ENCODE data around the gene VWA1.
"Not testable (repeated sequence)": the region's sequence is repeated elsewhere in the genome, so short reads cannot be mapped to it uniquely, and the experiment has no call there.

DNA sequence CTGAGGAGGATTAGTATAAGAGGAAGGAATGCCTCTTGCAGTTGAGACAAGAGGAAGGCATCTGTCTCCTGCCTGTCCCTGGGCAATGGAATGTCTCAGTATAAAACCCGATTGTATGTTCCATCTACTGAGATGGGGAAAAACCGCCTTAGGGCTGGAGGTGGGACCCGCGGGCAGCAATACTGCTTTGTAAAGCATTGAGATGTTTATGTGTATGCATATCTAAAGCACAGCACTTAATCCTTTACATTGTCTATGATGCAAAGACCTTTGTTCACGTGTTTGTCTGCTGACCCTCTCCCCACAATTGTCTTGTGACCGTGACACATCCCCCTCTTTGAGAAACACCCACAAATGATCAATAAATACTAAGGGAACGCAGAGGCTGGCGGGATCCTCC is 25.3 kb upstream of the VWA1 start:
- TF ChIP-seq BRCA1 (IDR thresholded peaks at IDR 0.05; ENCODE audit: low read depth, low read length); POLR2AphosphoS5 (IDR thresholded peaks at IDR 0.05; ENCODE audit: low read length); FOXM1 (IDR thresholded peaks at IDR 0.05; ENCODE audit: low read depth, low read length); CHD2 (IDR thresholded peaks at IDR 0.05; ENCODE audit: borderline replicate concordance, low read depth, low read length); EZH2 (IDR thresholded peaks at IDR 0.05; ENCODE audit: borderline replicate concordance, control insufficient read depth, low read depth, low read length); MYB (IDR thresholded peaks at IDR 0.05; ENCODE audit: borderline replicate concordance, low read depth, low read length); MXI1 (IDR thresholded peaks at IDR 0.05; ENCODE audit: low read depth, low read length); EP300 (IDR thresholded peaks at IDR 0.05; ENCODE audit: borderline replicate concordance in 1 of 2, control insufficient read depth in 1 of 2, low read depth in 2 of 2, low read length in 2 of 2); HDAC2 (IDR thresholded peaks at IDR 0.05); EGR1 (IDR thresholded peaks at IDR 0.05; ENCODE audit: borderline replicate concordance in 1 of 2, low read depth in 2 of 2, low read length in 2 of 2); NFIC (IDR thresholded peaks at IDR 0.05; ENCODE audit: low read depth, low read length): not testable (repeated sequence)
- TF ChIP-seq, protein P1, sequence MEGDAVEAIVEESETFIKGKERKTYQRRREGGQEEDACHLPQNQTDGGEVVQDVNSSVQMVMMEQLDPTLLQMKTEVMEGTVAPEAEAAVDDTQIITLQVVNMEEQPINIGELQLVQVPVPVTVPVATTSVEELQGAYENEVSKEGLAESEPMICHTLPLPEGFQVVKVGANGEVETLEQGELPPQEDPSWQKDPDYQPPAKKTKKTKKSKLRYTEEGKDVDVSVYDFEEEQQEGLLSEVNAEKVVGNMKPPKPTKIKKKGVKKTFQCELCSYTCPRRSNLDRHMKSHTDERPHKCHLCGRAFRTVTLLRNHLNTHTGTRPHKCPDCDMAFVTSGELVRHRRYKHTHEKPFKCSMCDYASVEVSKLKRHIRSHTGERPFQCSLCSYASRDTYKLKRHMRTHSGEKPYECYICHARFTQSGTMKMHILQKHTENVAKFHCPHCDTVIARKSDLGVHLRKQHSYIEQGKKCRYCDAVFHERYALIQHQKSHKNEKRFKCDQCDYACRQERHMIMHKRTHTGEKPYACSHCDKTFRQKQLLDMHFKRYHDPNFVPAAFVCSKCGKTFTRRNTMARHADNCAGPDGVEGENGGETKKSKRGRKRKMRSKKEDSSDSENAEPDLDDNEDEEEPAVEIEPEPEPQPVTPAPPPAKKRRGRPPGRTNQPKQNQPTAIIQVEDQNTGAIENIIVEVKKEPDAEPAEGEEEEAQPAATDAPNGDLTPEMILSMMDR (IDR thresholded peaks at IDR 0.05 in 2 of 3, conservative IDR thresholded peaks at IDR 0.05 in 1 of 3; ENCODE audit: control insufficient read depth in 2 of 3, extremely low read depth in 1 of 3, insufficient read depth in 1 of 3, low read depth in 3 of 3, low read length in 3 of 3) = not testable (repeated sequence)
- TF ChIP-seq, protein P2, sequence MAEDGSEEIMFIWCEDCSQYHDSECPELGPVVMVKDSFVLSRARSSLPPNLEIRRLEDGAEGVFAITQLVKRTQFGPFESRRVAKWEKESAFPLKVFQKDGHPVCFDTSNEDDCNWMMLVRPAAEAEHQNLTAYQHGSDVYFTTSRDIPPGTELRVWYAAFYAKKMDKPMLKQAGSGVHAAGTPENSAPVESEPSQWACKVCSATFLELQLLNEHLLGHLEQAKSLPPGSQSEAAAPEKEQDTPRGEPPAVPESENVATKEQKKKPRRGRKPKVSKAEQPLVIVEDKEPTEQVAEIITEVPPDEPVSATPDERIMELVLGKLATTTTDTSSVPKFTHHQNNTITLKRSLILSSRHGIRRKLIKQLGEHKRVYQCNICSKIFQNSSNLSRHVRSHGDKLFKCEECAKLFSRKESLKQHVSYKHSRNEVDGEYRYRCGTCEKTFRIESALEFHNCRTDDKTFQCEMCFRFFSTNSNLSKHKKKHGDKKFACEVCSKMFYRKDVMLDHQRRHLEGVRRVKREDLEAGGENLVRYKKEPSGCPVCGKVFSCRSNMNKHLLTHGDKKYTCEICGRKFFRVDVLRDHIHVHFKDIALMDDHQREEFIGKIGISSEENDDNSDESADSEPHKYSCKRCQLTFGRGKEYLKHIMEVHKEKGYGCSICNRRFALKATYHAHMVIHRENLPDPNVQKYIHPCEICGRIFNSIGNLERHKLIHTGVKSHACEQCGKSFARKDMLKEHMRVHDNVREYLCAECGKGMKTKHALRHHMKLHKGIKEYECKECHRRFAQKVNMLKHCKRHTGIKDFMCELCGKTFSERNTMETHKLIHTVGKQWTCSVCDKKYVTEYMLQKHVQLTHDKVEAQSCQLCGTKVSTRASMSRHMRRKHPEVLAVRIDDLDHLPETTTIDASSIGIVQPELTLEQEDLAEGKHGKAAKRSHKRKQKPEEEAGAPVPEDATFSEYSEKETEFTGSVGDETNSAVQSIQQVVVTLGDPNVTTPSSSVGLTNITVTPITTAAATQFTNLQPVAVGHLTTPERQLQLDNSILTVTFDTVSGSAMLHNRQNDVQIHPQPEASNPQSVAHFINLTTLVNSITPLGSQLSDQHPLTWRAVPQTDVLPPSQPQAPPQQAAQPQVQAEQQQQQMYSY (CRISPR knock-in tag; IDR thresholded peaks at IDR 0.05) = not testable (repeated sequence)
- TF ChIP-seq, protein P3, sequence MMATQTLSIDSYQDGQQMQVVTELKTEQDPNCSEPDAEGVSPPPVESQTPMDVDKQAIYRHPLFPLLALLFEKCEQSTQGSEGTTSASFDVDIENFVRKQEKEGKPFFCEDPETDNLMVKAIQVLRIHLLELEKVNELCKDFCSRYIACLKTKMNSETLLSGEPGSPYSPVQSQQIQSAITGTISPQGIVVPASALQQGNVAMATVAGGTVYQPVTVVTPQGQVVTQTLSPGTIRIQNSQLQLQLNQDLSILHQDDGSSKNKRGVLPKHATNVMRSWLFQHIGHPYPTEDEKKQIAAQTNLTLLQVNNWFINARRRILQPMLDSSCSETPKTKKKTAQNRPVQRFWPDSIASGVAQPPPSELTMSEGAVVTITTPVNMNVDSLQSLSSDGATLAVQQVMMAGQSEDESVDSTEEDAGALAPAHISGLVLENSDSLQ (IDR thresholded peaks at IDR 0.05) = not testable (repeated sequence)
